ENCODE results near the gene CDH18.

Gene CDH18

DNA sequence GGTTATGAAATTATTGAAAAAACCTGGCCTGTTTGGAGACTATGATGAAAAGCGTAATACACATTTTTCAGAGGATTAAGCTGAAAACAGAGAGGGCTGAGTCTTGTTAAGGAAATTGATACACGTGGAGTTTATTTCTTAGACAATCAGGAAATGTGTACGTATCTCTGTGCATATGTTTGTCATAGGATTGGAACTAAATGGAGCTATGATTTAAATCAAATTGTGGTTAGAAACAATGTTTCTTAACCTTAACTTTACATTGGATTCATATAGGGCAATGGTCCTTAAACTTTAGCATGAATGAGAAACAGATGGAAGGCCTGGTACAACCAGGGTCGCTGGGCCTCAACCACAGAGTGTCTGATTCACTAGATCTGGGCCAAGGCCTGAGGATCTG is 451.6 kb downstream of the CDH18 start:
- TF ChIP-seq POLR2AphosphoS5 (IDR thresholded peaks at IDR 0.05; ENCODE audit: low read depth, low read length) (no peak), SIN3A (IDR thresholded peaks at IDR 0.05; ENCODE audit: borderline replicate concordance, insufficient read depth, low read length) (no peak), REST (IDR thresholded peaks at IDR 0.05; ENCODE audit: insufficient read depth in 1 of 2, low read depth in 2 of 2, low read length in 2 of 2) (no peak), TAF1 (IDR thresholded peaks at IDR 0.05; ENCODE audit: borderline replicate concordance, insufficient read depth, low read length) (no peak), FOXP2 (optimal IDR thresholded peaks at IDR 0.05; ENCODE audit: borderline replicate concordance, extremely low read depth, extremely low read length, insufficient read depth) (no peak)

- TF ChIP-seq SIN3A (IDR thresholded peaks at IDR 0.05; ENCODE audit: borderline replicate concordance, insufficient read depth, low read length) (no peak), REST (IDR thresholded peaks at IDR 0.05; ENCODE audit: insufficient read depth in 1 of 2, low read depth in 2 of 2, low read length in 2 of 2) (no peak), POLR2AphosphoS5 (IDR thresholded peaks at IDR 0.05; ENCODE audit: low read depth, low read length) (no peak), FOXP2 (optimal IDR thresholded peaks at IDR 0.05; ENCODE audit: borderline replicate concordance, extremely low read depth, extremely low read length, insufficient read depth) (no peak), TAF1 (IDR thresholded peaks at IDR 0.05; ENCODE audit: borderline replicate concordance, insufficient read depth, low read length) (no peak)
These were observed 453.2 kb downstream of the CDH18 start for GRCh38 chr5:19534751-19535150.

DNA sequence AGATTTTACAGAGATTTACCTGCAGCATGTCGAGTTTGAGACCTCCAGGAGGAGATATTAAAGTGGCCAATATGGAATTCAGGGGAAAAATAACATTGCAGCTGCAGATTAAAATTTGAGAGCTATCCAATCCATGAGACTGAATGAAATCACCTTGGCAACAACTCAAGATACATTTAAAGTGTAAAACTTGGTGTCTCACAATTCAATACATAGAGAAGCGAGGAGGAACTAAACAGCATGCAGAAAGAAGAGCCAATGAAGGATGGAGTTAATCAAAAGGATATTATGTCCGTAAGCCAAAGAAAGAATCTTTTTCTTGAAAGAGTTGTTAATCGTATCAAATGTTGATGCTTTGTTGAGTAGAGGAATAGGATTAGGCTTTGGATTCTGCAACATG is 455.1 kb downstream of the CDH18 start:
- TF ChIP-seq REST (IDR thresholded peaks at IDR 0.05; ENCODE audit: insufficient read depth in 1 of 2, low read depth in 2 of 2, low read length in 2 of 2) (no peak), FOXP2 (optimal IDR thresholded peaks at IDR 0.05; ENCODE audit: borderline replicate concordance, extremely low read depth, extremely low read length, insufficient read depth) (no peak)

- TF ChIP-seq FOXP2 (optimal IDR thresholded peaks at IDR 0.05; ENCODE audit: borderline replicate concordance, extremely low read depth, extremely low read length, insufficient read depth) (no peak), REST (IDR thresholded peaks at IDR 0.05; ENCODE audit: insufficient read depth in 1 of 2, low read depth in 2 of 2, low read length in 2 of 2) (no peak), TAF1 (IDR thresholded peaks at IDR 0.05; ENCODE audit: borderline replicate concordance, insufficient read depth, low read length) (no peak)
These were observed 456.5 kb downstream of the CDH18 start for GRCh38 chr5:19531374-19531952.

- TF ChIP-seq SIN3A (IDR thresholded peaks at IDR 0.05; ENCODE audit: borderline replicate concordance, insufficient read depth, low read length) (no peak), TAF1 (IDR thresholded peaks at IDR 0.05; ENCODE audit: borderline replicate concordance, insufficient read depth, low read length) (no peak), POLR2AphosphoS5 (IDR thresholded peaks at IDR 0.05; ENCODE audit: low read depth, low read length) (no peak), REST (IDR thresholded peaks at IDR 0.05; ENCODE audit: insufficient read depth in 1 of 2, low read depth in 2 of 2, low read length in 2 of 2) (no peak), FOXP2 (optimal IDR thresholded peaks at IDR 0.05; ENCODE audit: borderline replicate concordance, extremely low read depth, extremely low read length, insufficient read depth) (no peak)
These were observed 468.6 kb downstream of the CDH18 start for GRCh38 chr5:19519448-19519847.
